Measurements from ENCODE around the gene CITED1. TPM values are rescaled to one million over a fixed set of nuclear protein-coding genes. Genes with fewer than 3 reads are reported as not detected.

CITED1 gene
- total RNA-seq, 1 donor from 2014 or later: not detected

DNA sequence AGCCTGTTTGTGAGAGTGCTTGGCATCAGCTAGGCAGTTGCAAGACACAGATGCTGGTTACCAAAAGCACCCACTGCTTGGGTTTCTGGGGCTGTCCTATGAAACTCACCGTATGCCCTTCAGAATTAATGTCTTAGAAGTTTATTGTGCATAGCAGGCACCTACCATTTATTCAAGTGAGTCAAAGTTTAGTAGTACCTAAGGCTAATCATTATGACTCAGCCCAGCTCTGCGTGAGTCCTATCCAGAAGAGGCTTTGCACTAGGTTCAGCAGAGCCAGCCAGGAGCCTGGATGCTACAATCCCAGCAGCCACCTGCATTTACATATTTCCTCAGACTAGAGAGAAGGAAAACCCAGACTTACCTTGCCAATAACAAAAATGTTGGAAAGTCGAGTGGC, 32.8 kb downstream of the CITED1 start:
- Histone ChIP-seq H3K36me3 (peaks cover 45% of the 10 kb centered on the region), H3K27me3 (ENCODE audit: low read depth) (no peaks in the 10 kb centered on the region), H3K9me3 (replicated peaks) (no peaks in the 10 kb centered on the region), H3K27ac (replicated peaks) (no peak overlapping the region), H3K4me3 (no peak overlapping the region), H3K4me1 (peaks cover 22% of the 10 kb centered on the region)
- no peak for DNase-seq
- TF ChIP-seq, protein P1, sequence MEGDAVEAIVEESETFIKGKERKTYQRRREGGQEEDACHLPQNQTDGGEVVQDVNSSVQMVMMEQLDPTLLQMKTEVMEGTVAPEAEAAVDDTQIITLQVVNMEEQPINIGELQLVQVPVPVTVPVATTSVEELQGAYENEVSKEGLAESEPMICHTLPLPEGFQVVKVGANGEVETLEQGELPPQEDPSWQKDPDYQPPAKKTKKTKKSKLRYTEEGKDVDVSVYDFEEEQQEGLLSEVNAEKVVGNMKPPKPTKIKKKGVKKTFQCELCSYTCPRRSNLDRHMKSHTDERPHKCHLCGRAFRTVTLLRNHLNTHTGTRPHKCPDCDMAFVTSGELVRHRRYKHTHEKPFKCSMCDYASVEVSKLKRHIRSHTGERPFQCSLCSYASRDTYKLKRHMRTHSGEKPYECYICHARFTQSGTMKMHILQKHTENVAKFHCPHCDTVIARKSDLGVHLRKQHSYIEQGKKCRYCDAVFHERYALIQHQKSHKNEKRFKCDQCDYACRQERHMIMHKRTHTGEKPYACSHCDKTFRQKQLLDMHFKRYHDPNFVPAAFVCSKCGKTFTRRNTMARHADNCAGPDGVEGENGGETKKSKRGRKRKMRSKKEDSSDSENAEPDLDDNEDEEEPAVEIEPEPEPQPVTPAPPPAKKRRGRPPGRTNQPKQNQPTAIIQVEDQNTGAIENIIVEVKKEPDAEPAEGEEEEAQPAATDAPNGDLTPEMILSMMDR (IDR thresholded peaks at IDR 0.05; ENCODE audit: borderline replicate concordance): no peak
- intact Hi-C loops (cut with micrococcal nuclease): no loop called here

DNA sequence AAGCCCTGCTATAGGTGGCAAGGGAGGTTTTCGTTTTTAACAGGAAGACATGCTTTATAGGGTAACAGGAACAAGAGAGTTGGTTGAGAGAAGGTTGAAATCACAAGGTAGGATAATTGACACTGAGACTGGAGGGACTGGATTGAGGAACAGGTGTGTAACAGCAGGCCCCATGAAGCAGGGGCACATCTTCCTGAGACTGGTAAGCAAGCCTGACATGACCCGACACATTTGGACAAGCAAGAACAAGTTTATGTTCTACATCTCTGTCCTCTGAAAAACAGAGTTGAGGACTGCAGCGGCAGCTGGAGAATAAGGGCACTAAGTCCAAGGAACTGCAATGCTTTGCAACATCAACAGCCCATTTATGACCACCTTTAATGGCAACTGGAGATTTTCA, 33.9 kb downstream of the CITED1 start:
- Histone ChIP-seq H3K36me3 (peaks cover 45% of the 10 kb centered on the region), H3K27ac (replicated peaks) (no peak overlapping the region), H3K9me3 (replicated peaks) (no peaks in the 10 kb centered on the region), H3K27me3 (ENCODE audit: low read depth) (no peaks in the 10 kb centered on the region), H3K4me3 (no peak overlapping the region), H3K4me1 (peaks cover 21% of the 10 kb centered on the region)
- intact Hi-C loops (cut with micrococcal nuclease): no loop called here
- TF ChIP-seq, protein P1 (IDR thresholded peaks at IDR 0.05; ENCODE audit: borderline replicate concordance): no peak
- no peak for DNase-seq

DNA sequence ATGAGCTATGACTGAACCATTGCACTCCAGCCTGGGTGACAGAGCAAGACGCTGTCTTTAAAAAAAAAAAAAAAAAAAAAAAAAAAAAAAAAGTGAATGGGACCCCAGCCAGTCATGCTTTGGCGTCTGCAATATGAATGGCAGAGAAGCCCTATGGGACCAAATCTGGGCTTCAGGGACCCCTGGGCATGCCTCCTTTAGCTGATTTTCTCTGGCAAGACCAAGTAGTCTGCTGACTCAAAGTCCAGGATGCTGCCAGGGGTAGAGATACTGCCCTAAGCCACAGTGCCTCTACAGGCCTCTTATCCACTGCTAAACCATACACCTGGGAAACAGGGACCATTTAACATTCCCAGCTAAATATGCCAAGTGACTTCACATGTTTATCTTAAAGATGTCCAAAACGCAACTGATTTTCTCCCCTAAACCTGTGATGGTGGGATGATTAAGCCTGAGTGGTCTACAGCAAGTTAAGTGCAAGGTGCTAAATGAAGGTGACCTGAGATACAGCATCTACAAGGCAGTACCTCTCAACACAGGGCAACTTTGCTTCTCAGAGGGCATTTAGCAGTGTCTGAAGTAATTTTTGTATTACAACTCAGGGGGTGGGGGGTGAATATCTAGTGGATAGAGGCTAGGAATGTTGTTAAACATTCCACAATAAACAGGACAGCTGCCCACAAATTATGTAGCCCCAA, 34.5 kb downstream of the CITED1 start:
- H3K36me3 ChIP-seq: peaks cover 45% of the 10 kb centered on the region
- H3K4me1 ChIP-seq: peaks cover 15% of the 10 kb centered on the region
- H3K27me3 ChIP-seq (ENCODE audit: low read depth): no peaks in the 10 kb centered on the region
- no peaks in the 10 kb centered on the region for H3K9me3 ChIP-seq (replicated peaks)
- intact Hi-C loops (cut with micrococcal nuclease): no loop called here
- H3K27ac ChIP-seq (replicated peaks): no peak overlapping the region
- no peak overlapping the region for H3K4me3 ChIP-seq
- DNase-seq: no peak
- TF ChIP-seq, protein P1 (IDR thresholded peaks at IDR 0.05; ENCODE audit: borderline replicate concordance): no peak

DNA sequence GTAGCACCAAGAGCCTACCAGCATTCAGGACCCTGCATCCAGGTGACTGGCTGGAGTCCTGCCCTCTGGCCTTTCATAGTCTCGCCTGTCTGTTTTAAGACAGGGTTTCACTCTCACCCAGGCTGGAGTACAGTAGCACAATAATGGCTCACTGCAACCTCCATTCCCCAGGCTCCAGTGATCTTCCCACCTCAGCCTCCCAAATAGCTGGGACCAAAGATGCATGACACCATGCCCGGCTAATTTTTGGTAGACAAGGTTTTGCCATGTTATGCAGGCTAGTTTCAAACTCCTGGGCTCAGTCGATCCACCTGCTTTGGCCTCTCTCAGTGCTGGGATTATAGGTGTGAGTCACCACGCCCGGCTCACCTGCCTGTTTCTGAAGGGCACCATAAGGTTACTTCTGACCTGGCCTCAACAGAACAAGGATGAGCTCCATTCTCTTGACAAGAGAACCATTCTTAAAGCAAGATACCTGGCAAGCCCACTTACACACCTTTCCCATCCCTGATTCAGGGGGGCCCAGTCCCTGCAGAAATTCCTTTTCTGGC, 35.3 kb downstream of the CITED1 start:
- Histone ChIP-seq H3K27ac (replicated peaks) (no peak overlapping the region), H3K9me3 (replicated peaks) (no peaks in the 10 kb centered on the region), H3K4me1 (peaks cover 7% of the 10 kb centered on the region), H3K36me3 (peaks cover 43% of the 10 kb centered on the region), H3K27me3 (ENCODE audit: low read depth) (no peaks in the 10 kb centered on the region), H3K4me3 (no peak overlapping the region)
- TF ChIP-seq, protein P1 (IDR thresholded peaks at IDR 0.05; ENCODE audit: borderline replicate concordance): no peak
- no peak for DNase-seq
- intact Hi-C loops (cut with micrococcal nuclease): no loop called here

DNA sequence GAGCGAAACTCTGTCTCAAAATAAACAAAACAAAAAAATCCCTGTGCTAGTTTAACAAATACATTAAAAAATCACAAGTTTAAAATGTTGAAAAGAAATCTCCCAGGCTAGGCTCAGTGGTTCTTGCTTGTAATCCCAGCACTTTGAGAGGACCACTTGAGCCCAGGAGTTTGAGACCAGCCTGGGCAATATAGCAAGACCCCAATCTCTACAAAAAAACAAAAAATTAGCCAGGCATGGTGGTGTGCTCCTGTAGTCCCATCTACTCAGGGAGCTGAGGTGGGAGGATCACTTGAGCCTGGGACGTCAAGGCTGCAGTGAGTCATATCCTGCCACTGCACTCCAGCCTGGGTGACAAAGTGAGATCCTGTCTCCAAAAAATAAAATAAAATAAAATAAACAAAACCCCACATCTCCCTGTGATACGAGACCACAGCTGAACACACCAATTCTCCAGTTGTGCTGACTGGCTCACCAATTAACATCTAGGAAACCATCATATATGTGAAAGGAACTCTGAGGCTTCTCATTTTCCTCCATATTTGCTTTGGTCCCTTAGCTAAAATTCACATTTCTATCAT, 36.0 kb downstream of the CITED1 start:
- Histone ChIP-seq H3K27me3 (ENCODE audit: low read depth) (no peaks in the 10 kb centered on the region), H3K27ac (replicated peaks) (no peak overlapping the region), H3K4me1 (peaks cover under 1% of the 10 kb centered on the region), H3K9me3 (replicated peaks) (no peaks in the 10 kb centered on the region), H3K4me3 (no peak overlapping the region), H3K36me3 (peaks cover 37% of the 10 kb centered on the region)
- TF ChIP-seq, protein P1 (IDR thresholded peaks at IDR 0.05; ENCODE audit: borderline replicate concordance): no peak
- intact Hi-C loops (cut with micrococcal nuclease): no loop called here
- DNase-seq: no peak
